Stromal cell of bone marrow (primary cell): ENCODE data around the gene PHACTR4.
"Not testable (repeated sequence)": the region's sequence is repeated elsewhere in the genome, so short reads cannot be mapped to it uniquely, and the experiment has no call there.

Source experiments
- DNase-seq: peaks from one replicate; pipeline ENCODE4 v3.0.0-alpha.2; 2012; ENCODE audit warnings: low read depth

Gene PHACTR4

DNA sequence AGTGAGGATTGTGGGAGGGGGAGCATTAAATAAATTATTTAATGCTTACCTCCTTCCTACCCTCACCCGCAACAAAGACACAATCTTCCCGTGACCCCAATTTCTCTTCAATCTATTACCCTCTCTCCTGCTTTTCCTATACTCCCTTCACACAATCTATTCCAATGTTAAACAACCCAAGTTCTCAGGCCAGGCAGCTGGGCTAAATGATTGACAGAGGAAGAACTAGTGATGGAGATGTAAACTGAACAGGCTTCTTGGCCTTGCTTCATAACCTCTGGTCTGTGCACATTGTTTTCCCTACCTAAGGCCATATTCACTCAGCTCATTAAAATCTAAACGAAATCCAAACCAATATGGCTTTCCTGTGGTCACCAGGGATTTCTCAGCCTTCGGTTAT, 132.4 kb downstream of the PHACTR4 start:
- no peak for DNase-seq

DNA sequence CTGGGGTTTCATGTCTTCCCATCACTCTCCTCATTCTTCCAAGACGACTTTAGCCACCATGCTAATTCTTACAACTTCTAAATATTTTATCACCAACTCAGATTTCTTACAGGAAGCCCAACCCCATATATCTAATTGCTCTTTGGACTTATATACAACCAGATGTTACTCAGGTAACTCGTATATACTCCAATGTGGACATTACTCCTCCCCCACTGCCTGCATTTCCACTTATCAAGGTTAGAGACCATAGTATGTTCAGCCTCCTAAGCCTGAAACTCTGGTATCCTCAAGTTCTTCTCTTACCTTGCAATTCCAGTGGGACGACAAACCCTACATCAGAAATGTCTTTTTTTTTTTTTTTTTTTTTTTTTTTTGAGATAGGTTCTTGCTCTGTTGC, 133.6 kb downstream of the PHACTR4 start:
- no peak for DNase-seq

DNA sequence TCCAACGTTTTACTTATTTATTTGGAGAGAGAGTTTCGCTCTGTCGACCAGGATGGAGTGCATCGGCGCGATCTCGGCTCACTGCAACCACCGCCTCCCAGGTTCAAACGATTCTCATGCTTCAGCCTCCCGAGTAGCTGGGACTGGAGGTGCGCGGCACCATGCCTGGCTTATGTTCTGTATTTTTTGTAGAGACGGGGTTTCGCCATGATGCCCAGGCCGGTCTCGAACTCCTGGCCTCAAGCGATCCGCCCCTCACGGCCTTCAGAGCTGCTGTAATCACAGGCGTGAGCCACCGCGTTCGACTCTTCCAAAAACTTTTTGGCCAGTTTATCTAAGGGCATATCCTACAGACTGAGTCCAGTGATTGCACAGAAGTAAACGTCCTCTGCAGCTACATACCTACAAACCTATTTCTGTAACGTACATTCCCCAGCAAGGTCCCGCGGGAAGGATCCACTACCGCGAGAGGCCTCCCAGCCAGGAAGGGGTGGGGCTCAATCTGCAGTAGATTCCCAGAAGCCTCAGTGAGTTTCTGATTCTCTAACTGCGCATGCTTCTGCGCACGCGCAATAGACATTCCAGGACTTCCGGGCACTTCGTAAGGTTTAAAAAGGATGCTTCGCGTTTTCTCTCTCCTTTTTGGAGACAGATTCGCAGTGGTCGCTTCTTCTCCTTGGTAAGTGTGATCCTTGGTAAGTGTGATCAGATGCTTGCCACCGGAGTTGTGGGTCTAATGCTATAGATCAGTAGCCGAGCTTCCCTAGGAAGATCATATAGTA, 136.1 kb downstream of the PHACTR4 start, which contains the start of gene RCC1:
RCC1 (plus strand) TSS at position 638 of the 782 bp plus-strand sequence. CDS start 23,824 bp downstream, outside the sequence.
- DNase-seq = peak; percentile 98

DNA sequence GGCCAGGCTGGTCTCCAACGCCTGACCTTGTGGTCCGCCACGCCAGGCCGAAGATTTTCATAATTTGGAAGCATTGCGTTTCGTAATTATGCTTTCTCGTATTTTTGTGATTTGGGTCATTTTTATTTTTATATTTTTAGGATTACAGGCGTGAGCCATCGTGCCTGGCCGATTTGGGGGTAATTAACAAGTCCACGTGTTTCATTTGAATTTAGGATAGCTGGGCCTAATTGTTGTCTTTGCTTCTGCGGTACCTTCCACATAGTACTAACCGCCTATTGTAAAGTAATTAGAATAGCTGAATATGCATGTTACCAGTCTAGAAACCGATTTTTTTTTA, 137.3 kb downstream of the PHACTR4 start:
- no peak for DNase-seq

DNA sequence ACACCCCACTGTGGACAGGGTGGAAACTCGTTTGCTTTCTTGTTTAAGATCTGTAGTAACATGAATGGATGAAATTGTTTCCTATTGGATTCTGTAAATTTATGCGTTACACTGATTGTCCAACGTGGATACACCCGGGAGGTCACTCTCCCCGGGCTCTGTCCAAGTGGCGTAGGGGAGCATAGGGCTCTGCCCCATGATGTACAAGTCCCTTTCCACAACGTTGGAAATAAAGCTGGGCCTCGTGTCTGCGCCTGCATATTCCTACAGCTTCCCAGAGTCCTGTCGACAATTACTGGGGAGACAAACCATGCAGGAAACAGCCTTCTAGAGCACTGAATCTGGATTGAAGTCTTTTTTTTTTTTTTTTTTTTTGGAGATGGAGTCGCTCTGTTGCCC, 137.7 kb downstream of the PHACTR4 start:
- DNase-seq = no peak

DNA sequence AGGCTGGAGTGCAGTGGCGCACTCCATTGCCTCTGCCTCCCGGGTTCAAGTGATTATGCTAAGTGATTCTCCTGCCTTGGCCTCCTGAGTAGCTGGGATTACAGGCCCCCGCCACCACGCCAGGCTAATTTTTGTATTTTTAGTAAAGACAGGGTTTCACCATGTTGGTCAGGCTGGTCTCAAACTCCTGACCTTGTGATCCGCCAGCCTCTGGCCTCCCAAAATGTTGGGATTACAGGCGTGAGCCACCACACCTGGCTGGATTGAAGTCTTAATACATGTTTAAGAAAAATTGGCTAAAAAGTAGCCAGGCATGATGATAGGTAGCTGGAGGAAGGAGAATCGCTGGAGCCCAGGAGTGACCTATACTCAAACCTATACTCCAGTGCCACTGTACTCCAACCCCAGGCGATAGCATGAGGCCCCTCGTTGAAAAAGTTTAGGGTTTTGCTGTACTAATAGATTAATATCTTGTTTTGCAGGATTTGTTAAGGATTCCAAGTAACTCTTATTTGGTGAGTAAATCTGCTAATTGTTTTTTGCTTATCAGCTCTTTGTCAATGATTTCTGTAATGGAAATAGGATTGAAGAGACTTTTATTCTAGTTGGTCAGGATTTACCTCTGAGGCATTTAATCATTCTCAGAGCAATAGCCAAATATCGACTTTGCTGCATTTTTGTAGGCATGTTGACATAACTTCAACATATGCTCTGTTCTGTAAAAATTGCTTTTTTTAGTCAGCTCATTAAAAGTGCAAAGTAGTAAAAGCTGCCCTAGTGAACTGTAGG, 138.3 kb downstream of the PHACTR4 start:
- no peak for DNase-seq

DNA sequence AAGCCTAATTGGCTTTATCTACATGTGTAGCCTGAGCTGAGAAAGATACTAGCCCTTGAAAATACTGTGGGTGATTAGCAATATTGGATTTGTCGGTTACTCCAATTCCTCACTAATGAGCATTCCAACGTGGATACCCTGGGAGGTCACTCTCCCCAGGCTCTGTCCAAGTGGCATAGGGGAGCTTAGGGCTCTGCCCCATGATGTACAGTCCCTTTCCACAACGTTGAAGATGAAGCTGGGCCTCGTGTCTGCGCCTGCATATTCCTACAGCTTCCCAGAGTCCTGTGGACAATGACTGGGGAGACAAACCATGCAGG, 138.9 kb downstream of the PHACTR4 start:
- DNase-seq = no peak

DNA sequence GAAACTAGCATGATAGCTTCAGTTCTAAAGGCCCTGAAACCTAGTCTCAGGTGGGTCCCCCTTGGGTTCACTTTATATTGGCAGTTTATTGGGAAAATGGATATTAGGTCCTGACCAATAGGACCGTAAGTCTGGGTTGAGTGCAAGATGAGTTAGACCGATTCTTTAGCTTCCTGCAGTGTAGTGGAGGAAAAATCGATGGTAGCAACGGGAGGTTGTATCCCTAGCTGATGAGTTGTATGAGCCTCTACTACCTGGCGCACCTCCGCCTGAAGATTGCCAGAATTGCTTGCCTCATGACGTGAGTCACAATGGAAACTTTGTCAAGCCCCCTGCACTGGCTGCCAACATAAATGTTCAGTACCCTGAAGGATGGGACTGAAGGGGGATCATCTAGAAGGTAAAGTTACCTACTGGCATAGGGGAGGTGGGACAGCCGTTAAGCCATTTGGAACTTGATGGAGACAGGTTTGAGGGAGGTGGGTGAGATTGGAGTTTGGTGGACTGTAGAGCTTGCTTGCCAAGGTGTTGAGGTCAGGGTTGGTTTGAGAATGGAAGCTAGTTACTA, 140.2 kb downstream of the PHACTR4 start:
- no peak for DNase-seq

DNA sequence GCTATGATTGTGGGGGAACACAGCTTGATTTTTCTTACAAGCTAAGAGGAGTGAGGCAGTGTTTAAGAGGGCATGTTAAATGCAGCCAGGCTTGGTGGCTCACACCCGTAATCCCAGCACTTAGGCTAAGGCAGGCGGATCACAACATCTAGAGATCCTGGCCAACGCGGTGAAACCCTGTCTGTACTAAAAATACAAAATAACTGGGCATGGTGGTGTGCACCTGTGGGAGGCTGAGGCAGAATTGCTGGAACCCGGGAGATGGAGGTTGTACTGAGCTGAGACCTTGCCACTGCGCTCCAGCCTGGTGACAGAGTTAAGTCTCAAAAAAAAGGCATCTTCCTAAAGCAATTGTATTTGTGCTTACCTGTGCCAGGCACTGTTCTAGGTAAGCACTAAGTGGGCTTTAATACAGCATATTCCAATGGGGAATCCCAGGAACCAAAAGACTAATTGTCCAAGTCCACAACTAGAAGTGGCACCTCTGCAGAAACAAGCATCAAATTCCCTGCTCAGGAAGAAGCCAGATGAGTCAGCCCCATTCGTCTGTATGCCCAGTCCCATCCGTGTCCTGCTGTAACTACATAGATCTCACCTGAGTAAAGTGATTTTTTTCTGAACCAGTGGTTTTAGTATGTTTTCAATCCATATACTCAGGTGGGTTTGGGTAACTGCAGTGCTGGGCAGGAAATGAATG, 140.9 kb downstream of the PHACTR4 start:
- no peak for DNase-seq

DNA sequence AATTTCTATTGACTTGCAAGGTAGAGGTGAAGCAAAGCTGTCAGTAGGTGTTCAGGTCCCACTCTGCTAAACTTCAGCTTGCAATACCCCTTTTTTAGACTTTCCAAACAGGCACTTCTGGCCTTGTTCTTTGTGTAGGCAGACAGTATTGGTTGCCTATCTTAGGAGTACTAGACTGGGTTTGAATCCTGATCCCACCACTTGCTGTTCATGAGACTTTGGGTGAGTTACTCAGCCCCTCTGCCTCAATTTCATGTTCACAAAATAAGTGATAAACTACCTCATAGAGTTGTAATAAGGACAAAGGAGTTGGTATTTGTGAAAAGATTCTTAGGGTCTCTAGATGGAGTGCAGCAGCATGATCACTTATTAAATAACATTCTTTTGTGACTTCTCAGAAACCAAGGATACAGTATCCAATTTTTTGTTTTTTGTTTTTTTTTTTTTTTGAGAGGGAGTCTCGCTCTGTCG, 141.5 kb downstream of the PHACTR4 start:
- DNase-seq = no peak

DNA sequence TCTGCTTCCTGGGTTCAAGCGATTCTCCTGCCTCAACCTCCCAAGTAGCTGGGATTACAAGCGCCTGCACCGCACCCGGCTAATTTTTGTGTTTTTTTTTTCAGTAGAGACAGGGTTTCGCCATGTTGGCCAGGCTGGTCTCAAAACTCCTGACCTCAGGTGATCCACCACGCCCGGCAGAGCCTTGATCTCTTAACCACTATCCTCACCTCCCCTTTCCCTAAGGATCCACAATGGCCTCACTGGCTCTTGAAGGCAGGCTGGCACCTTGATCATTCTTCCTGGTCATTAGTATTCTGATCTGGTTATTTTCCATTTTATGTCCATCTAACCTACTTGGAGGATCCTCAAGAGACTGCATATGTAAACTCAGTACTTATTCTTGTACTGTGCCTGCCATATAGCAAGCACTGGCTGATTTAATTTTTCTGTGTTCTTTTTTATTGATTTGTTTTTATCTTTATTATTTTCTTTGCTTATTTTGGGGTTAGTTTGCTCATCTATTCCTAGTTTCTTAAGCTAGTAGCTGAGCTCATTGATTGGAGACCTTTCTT, 142.6 kb downstream of the PHACTR4 start:
- no peak for DNase-seq

DNA sequence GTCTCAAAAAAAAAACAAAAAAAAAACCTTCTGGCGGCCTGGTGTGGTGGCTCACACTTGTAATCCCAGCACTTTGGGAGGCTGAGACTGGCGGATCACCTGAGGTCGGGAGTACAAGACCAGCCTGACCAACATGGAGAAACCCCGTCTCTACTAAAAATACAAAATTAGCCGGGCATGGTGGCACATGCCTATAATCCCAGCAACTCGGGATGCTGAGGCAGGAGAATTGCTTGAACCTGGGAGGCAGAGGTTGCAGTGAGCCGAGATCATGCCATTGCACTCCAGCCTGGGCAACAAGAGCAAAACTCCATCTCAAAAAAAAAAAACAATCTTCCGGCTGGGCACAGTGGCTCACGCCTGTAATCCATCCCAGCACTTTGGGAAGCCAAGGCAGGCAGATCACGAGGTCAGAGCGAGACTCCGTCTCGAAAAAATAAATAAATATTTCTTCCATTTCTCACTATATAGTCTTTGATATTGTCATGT, 144.9 kb downstream of the PHACTR4 start:
- DNase-seq = not testable (repeated sequence)

DNA sequence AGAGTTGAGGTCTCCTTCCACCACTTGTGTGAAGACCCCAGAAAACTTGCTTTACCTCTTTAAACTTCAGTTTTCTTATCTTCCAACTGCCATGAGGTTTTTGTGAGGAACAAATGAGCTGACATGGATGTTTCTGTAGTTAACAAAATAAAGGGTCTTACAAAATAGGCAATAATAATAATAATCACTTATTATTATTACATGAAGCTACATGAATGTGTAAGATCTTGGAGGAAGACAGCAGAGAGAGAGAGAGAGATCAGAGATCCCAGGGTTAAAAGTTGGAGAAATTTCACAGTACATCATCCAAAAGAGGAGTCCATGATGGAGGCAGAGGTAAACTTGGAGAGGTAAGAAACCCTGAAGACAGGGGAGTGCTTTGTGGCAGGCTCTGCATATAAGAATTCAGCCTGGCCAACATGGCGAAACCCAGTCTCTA, 147.0 kb downstream of the PHACTR4 start:
- no peak for DNase-seq

DNA sequence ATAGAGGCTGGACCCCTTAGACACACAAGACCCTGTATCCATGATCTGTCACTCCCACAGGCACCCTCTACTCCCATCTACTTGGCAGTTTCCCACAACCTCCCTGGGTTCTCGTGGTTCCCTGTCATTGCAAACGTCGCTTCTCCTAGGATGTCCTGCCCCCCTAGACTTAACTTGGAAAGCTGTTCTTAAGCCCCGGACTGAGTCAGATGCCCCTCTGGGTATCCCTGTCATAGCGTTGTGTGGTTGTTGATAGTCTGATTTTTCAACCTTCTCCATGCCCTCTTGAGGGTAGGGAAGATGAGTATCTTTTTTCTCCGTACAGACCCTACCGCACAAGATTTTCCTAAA, 148.1 kb downstream of the PHACTR4 start:
- no peak for DNase-seq

DNA sequence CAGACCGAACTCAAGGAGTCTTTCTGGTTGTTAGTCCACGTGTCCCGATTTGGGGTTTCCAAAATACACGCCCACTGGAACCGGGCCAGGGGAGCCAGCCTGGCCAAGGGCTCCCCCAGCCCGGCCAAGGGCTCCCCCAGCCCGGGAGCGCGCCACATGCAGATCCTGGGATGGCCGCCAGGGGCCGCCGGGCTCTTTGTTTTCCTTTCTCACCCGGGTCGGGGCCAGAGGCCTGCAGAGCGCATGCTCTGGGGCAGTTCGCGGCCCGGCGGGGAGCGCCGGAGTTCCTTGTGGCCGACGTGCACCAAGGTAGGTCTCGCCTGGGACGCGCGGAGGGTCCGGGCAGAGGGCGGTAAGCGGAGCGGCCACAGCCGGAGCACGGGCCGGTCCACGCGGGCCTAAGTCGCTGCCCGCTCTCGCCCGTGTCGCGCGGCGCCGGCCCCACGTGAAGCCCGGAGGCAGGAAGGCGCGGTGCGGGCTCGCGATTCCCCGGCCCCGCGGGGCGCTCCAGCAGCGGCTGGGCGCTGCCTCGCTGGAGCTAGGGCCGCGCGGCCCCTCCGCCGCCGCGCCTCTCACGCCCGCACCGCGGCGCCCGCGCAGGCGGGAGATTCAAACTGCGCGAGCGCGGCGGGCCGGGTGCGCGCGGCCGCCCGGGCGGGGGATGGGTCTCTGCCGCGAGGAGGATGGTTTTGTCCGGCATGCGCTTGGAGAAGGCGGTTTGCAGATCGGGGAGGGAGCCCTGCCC, 148.6 kb downstream of the PHACTR4 start:
- DNase-seq = peak; percentile 69

DNA sequence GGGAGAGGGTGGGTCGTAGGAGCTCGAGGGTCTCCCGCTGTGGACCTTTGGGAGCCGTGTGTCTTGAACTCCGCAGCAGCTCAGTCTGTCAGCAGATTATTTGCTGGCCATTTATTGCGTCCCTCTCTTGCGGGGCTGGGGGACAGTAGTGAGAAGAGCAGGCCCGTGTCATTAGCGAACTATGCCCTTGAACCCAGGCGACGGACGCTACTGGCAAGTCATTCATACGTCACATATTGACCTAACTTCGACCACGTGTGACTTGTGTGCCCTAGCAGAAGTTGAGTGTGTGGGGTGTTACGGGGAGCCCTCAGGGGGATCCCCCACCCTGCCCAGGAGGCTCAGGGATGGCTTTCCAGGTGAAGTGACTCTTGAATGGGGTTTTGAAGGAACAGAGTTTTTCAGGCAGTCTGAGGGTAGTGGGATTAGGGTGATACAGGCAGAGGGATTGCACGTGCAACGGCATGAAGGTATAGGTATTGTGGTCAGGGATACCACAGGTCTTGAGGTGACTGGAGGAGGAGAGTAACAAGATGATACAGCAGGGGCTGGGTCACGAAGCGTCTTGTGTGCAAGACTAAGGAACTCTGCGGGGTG, 149.3 kb downstream of the PHACTR4 start:
- DNase-seq = no peak

DNA sequence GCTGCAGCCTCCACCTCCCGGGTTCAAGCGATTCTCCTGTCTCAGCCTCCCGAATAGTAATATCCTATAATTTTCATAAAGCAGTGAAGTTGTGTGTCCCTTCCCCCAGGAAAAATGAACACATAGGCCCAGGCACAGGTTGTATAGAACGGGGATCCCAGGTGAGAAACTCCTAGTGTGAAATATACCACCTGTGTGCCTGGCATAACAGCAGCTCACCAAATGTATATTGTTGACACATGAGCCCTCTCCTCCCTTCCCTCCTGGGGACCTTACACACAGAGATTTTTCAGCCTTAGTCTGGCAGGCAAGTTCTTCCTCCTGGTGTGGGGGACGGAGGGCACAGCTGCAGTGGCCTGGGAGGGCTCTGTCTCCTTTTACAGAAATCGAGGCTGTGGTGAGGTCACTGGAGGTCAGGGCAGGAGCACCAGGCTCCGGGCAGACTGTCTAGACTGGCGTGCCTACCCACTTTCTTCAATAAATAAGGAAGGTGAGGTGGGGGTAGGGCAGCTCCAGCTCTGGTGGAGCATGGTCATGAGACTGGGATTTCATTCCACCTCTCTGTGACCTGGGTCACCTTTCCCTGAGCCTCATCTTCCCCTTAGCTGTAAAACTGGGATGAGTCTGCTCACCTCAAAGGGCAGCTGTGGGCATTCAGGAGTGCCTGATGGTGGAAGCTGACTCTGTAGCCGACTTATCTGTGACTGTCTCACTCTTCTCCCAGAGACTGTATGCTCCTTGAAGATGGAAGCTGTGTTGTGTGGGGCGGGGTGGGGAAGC, 150.6 kb downstream of the PHACTR4 start:
- no peak for DNase-seq

DNA sequence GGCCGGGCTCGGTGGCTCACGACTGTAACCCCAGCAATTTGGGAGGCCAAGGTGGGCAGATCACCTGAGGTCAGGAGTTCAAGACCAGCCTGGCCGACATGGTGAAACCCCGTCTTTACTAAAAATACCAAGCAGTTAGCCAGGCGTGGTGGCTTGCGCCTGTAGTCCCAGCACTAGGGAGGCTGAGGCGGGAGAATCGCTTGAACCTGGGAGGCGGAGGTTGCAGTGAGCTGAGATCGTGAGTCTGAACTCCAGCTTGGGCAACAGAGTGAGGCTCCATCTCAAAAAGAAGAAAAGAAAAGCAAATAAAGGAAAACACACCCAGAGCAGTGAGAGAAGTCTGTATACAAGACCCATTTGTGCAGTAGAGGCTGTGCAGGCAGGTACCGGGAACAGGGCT, 151.3 kb downstream of the PHACTR4 start:
- DNase-seq = not testable (repeated sequence)

DNA sequence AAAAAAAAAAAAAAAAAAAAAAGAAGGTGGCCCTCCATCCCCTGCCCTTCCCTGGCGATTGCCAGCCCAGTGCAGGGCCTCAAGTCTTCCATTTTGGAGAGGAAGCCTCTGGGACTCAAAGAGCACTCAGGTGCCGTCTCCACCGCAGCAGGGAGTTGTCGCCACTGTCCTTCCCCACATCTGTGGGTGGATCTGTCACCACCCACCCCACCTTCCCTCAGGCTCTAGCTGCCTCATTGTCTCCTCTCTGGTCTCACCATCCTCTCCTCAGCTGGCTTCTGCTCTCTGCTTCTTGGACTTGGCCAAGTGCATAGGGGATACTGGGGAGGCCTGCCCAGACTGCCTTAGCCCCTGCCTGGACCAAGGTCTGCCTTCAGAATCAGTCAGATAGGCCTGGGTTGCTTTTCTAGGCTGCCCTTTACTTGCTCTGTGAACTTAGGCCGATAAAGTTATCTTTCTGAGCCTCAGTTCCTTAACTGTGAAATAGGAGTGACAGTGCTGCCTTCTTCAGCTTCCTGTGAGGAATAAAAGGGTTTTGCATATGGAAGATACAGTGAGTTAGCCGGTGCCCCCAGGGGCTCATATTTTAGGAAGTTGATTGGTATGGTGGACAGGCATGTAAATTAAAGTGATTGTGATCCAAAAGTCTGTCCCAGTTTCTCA, 152.1 kb downstream of the PHACTR4 start:
- DNase-seq = no peak

DNA sequence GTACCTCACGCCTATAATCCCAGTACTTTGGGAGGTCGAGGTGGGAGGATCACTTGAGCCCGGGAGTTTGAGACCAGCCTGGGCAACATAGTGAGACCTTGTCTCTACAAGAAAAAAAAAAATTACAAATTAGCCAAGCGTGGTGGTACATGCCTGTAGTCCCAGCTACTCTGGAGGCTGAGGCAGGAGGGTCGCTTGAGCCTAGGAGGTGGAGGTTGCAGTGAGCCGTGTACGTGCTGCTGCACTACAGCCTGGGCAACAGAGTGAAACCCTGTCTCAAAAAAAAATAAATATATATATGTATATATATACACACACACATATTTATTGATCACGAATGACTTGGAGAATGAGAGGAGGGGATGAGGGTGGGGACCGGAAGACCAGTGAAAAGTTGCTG, 153.0 kb downstream of the PHACTR4 start:
- DNase-seq = not testable (repeated sequence)
